ENCODE measurements around the gene EPN2. TPM values are rescaled to one million over a fixed set of nuclear protein-coding genes. Genes with fewer than 3 reads are reported as not detected.

EPN2 gene
- total and polyA plus RNA-seq, 2 experiments from 2014 or later, result 19.0 to 35.9 TPM

DNA sequence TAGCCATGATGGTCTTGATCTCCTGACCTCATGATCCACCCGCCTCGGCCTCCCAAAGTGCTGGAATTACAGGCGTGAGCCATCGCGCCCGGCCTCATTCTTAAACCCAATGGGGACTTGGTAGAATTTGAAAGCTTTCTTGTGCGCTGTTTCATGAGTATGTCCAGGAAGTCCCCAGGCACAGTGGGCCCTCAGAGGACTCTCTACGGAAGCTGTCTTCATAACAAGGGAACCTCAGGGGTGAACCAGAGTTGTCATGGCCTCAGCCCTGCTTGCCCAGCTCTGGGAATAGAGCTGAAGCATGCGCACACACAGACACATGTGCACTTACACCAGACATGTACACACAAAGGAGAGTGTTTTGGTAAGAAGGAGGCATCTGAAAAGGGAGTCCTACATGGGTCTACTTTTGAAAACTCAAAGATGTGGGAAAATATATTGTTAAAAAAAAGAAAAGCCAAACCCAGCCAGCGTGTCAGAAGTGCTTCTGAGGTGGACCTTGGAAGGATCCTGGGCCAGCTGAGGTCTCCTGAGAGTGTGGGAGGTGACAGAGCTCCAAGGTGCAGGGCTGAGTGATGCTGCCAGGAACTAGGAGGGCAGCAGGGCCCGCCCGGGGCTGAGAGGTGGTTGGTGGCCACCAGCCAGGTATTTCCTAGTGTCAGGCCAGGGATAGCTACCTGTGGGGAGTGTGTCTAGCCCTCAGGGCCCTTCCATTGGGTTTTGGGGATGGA, 54.6 kb downstream of the EPN2 start:
- Histone ChIP-seq H4K20me1 (ENCODE audit: insufficient read depth, poor library complexity, severe bottlenecking) (peaks cover 11% of the 10 kb centered on the region), H3K27ac (no peak overlapping the region), H3K4me1 (ENCODE audit: insufficient read depth) (peaks cover 5% of the 10 kb centered on the region), H3K4me3 (no peak overlapping the region), H2AFZ (no peak overlapping the region), H3K9me2 (replicated peaks; ENCODE audit: insufficient read depth) (no peaks in the 10 kb centered on the region), H3K79me2 (peaks cover 31% of the 10 kb centered on the region), H3K9me3 (ENCODE audit: low read depth) (no peaks in the 10 kb centered on the region), H3K27me3 (no peaks in the 10 kb centered on the region), H3K4me2 (no peak overlapping the region), H3K36me3 (replicated peaks; ENCODE audit: insufficient read depth, low read depth) (no peaks in the 10 kb centered on the region)
- TF ChIP-seq EZH2phosphoT487 (IDR thresholded peaks at IDR 0.05; ENCODE audit: low read depth, severe bottlenecking, unreplicated experiment) (no peak), EZH2 (IDR thresholded peaks at IDR 0.05; ENCODE audit: borderline replicate concordance) (no peak)
- TF ChIP-seq, protein P1, sequence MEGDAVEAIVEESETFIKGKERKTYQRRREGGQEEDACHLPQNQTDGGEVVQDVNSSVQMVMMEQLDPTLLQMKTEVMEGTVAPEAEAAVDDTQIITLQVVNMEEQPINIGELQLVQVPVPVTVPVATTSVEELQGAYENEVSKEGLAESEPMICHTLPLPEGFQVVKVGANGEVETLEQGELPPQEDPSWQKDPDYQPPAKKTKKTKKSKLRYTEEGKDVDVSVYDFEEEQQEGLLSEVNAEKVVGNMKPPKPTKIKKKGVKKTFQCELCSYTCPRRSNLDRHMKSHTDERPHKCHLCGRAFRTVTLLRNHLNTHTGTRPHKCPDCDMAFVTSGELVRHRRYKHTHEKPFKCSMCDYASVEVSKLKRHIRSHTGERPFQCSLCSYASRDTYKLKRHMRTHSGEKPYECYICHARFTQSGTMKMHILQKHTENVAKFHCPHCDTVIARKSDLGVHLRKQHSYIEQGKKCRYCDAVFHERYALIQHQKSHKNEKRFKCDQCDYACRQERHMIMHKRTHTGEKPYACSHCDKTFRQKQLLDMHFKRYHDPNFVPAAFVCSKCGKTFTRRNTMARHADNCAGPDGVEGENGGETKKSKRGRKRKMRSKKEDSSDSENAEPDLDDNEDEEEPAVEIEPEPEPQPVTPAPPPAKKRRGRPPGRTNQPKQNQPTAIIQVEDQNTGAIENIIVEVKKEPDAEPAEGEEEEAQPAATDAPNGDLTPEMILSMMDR (IDR thresholded peaks at IDR 0.05; ENCODE audit: poor library complexity), result no peak
- no peak for DNase-seq (ENCODE audit: low spot score)
- WGBS (ENCODE audit: low lambda C conversion rate, missing lambda C conversion rate), result 91% methylated on average over 12 of the region's 12 CpGs

DNA sequence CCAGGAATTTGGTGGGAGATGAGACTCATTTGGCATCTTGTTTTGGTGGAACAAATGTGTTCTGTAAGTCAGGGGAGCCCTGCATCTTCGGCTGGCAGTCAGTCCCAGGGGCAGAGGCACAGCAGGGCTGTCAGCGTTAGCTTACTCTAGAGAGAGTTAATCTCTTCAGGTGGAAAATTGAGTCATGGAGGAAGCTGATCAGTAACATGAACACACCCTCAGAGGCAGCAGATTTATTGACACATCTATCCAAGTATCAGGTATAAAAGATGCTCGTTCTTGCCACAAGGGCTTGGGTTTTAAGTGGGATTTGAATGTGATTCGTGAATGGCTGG, 55.2 kb downstream of the EPN2 start:
- no peak for DNase-seq (ENCODE audit: low spot score)
- Histone ChIP-seq H3K27me3 (no peaks in the 10 kb centered on the region), H4K20me1 (ENCODE audit: insufficient read depth, poor library complexity, severe bottlenecking) (peaks cover 9% of the 10 kb centered on the region), H3K27ac (no peak overlapping the region), H3K4me1 (ENCODE audit: insufficient read depth) (peaks cover 5% of the 10 kb centered on the region), H3K36me3 (replicated peaks; ENCODE audit: insufficient read depth, low read depth) (no peaks in the 10 kb centered on the region), H3K9me3 (ENCODE audit: low read depth) (no peaks in the 10 kb centered on the region), H3K4me2 (no peak overlapping the region), H3K79me2 (peaks cover 28% of the 10 kb centered on the region), H3K4me3 (no peak overlapping the region), H2AFZ (no peak overlapping the region), H3K9me2 (replicated peaks; ENCODE audit: insufficient read depth) (no peaks in the 10 kb centered on the region)
- TF ChIP-seq, protein P1 (IDR thresholded peaks at IDR 0.05; ENCODE audit: poor library complexity), result no peak
- no peak for TF ChIP-seq EZH2phosphoT487 (IDR thresholded peaks at IDR 0.05; ENCODE audit: low read depth, severe bottlenecking, unreplicated experiment)
- TF ChIP-seq EZH2 (IDR thresholded peaks at IDR 0.05; ENCODE audit: borderline replicate concordance), result no peak
- WGBS (ENCODE audit: low lambda C conversion rate, missing lambda C conversion rate), result 82% methylated on average over 4 of the region's 4 CpGs

DNA sequence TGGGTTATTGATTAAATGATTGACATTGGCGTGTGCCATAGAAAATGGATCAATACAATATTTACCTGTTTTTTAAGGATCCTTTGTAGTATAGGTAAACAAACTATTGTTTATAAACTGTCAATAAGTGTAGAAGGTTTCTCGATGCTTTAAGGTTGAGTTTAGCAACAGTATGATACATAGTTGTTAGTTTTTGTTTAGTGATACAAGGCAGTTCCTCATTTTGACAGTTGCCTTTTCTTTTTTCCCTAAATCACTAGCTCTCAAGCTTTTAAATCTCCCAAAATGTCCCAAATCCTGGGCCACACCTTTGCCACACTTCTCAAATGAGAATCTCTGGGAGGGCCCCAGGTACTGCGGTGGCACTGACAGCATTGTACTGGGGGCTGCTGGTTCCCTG, 57.3 kb downstream of the EPN2 start:
- Histone ChIP-seq H3K4me2 (no peak overlapping the region), H3K4me3 (no peak overlapping the region), H3K9me3 (ENCODE audit: low read depth) (no peaks in the 10 kb centered on the region), H3K27ac (no peak overlapping the region), H3K9me2 (replicated peaks; ENCODE audit: insufficient read depth) (no peaks in the 10 kb centered on the region), H2AFZ (no peak overlapping the region), H3K4me1 (ENCODE audit: insufficient read depth) (peaks cover 5% of the 10 kb centered on the region), H3K27me3 (no peaks in the 10 kb centered on the region), H3K36me3 (replicated peaks; ENCODE audit: insufficient read depth, low read depth) (no peaks in the 10 kb centered on the region), H4K20me1 (ENCODE audit: insufficient read depth, poor library complexity, severe bottlenecking) (peaks cover 9% of the 10 kb centered on the region), H3K79me2 (peaks cover 21% of the 10 kb centered on the region)
- WGBS (ENCODE audit: low lambda C conversion rate, missing lambda C conversion rate), result 93% methylated on average over 3 of the region's 3 CpGs
- TF ChIP-seq, protein P1 (IDR thresholded peaks at IDR 0.05; ENCODE audit: poor library complexity), result no peak
- no peak for TF ChIP-seq EZH2phosphoT487 (IDR thresholded peaks at IDR 0.05; ENCODE audit: low read depth, severe bottlenecking, unreplicated experiment)
- TF ChIP-seq EZH2 (IDR thresholded peaks at IDR 0.05; ENCODE audit: borderline replicate concordance), result no peak
- DNase-seq (ENCODE audit: low spot score), result no peak

All from hepatocyte (in vitro differentiated cells).